ENCODE results near the gene HERC3. TPM values are rescaled to one million over a fixed set of nuclear protein-coding genes. Genes with fewer than 3 reads are reported as not detected.

Gene HERC3
- polyA plus RNA-seq, 3 donors = 30.5 to 36.9 (median 36.7) TPM

GRCh38 chr4:88674979-88675378 lies 82.7 kb downstream of the HERC3 start:
- H2AFZ ChIP-seq (ENCODE audit: insufficient read depth, low read depth, low read length, poor library complexity, severe bottlenecking) = no peak overlapping the region
- intact Hi-C loops (cut with micrococcal nuclease) = no loop called here
- H3K36me3 Mint-ChIP-seq = peaks cover 75 to 77% of the 10 kb centered on the region in 2 donors
- no peaks in the 10 kb centered on the region for H3K9me3 ChIP-seq (replicated peaks in 1 of 2; ENCODE audit: control insufficient read depth in 1 of 2, insufficient read depth in 1 of 2, low read length in 2 of 2)
- no peaks in the 10 kb centered on the region for H3K4me1 Mint-ChIP-seq
- no peak for TF ChIP-seq CTCF (IDR thresholded peaks at IDR 0.05)
- no peak overlapping the region for H3K4me2 ChIP-seq (replicated peaks; ENCODE audit: extremely low read depth, low read length, poor library complexity, severe bottlenecking)
- H3K4me3 Mint-ChIP-seq = no peak overlapping the region
- peaks cover 5% of the 10 kb centered on the region for H4K20me1 ChIP-seq (ENCODE audit: insufficient read depth, low read length)
- WGBS (ENCODE audit: insufficient coverage) = 100% methylated on average over 1 of the region's 2 CpGs
- no peak overlapping the region for H3K27ac ChIP-seq (ENCODE audit: low read depth in 1 of 2, low read length in 2 of 2)
- H3K4me3 ChIP-seq (replicated peaks in 1 of 3; ENCODE audit: low read depth in 2 of 3, low read length in 3 of 3) = no peak overlapping the region
- no peaks in the 10 kb centered on the region for H3K27me3 Mint-ChIP-seq (ENCODE audit: low read depth in 3 of 3)
- no peak for DNase-seq
- H3K79me2 ChIP-seq (ENCODE audit: insufficient read depth, low read length) = no peaks in the 10 kb centered on the region
- H3K27me3 ChIP-seq (ENCODE audit: control insufficient read depth in 2 of 2, insufficient read depth in 2 of 2, low read length in 2 of 2) = no peaks in the 10 kb centered on the region
- no peak overlapping the region for H3K9ac ChIP-seq (ENCODE audit: insufficient read depth, low read length, poor library complexity, severe bottlenecking)
- H3K9me3 Mint-ChIP-seq = no peaks in the 10 kb centered on the region
- peaks cover 78 to 96% of the 10 kb centered on the region in 2 donors for H3K36me3 ChIP-seq (replicated peaks in 1 of 2; ENCODE audit: control insufficient read depth in 1 of 2, insufficient read depth in 2 of 2, low read length in 2 of 2)
- no peaks in the 10 kb centered on the region for H3K4me1 ChIP-seq (ENCODE audit: control insufficient read depth in 1 of 2, insufficient read depth in 2 of 2, low read length in 2 of 2)
- H3K27ac Mint-ChIP-seq = no peak overlapping the region

GRCh38 chr4:88675543-88675942 lies 83.3 kb downstream of the HERC3 start:
- peaks cover 75 to 78% of the 10 kb centered on the region in 2 donors for H3K36me3 Mint-ChIP-seq
- Histone ChIP-seq H3K9ac (ENCODE audit: insufficient read depth, low read length, poor library complexity, severe bottlenecking) (no peak overlapping the region), H3K9me3 (replicated peaks in 1 of 2; ENCODE audit: control insufficient read depth in 1 of 2, insufficient read depth in 1 of 2, low read length in 2 of 2) (no peaks in the 10 kb centered on the region), H3K27ac (ENCODE audit: low read depth in 1 of 2, low read length in 2 of 2) (no peak overlapping the region), H3K4me1 (ENCODE audit: control insufficient read depth in 1 of 2, insufficient read depth in 2 of 2, low read length in 2 of 2) (no peaks in the 10 kb centered on the region), H3K4me3 (replicated peaks in 1 of 3; ENCODE audit: low read depth in 2 of 3, low read length in 3 of 3) (no peak overlapping the region), H3K79me2 (ENCODE audit: insufficient read depth, low read length) (no peaks in the 10 kb centered on the region), H3K4me2 (replicated peaks; ENCODE audit: extremely low read depth, low read length, poor library complexity, severe bottlenecking) (no peak overlapping the region), H3K36me3 (replicated peaks in 1 of 2; ENCODE audit: control insufficient read depth in 1 of 2, insufficient read depth in 2 of 2, low read length in 2 of 2) (peaks cover 78 to 96% of the 10 kb centered on the region in 2 donors), H3K27me3 (ENCODE audit: control insufficient read depth in 2 of 2, insufficient read depth in 2 of 2, low read length in 2 of 2) (no peaks in the 10 kb centered on the region), H4K20me1 (ENCODE audit: insufficient read depth, low read length) (peaks cover 5% of the 10 kb centered on the region), H2AFZ (ENCODE audit: insufficient read depth, low read depth, low read length, poor library complexity, severe bottlenecking) (no peak overlapping the region)
- H3K9me3 Mint-ChIP-seq = no peaks in the 10 kb centered on the region
- no peak for TF ChIP-seq CTCF (IDR thresholded peaks at IDR 0.05)
- no peak overlapping the region for H3K4me3 Mint-ChIP-seq
- intact Hi-C loops (cut with micrococcal nuclease) = no loop called here
- no peaks in the 10 kb centered on the region for H3K4me1 Mint-ChIP-seq
- DNase-seq = no peak
- no peaks in the 10 kb centered on the region for H3K27me3 Mint-ChIP-seq (ENCODE audit: low read depth in 3 of 3)
- no peak overlapping the region for H3K27ac Mint-ChIP-seq
- no CpG with 5 or more reads among the region's 2 CpGs for WGBS (ENCODE audit: insufficient coverage)
